Activated CD8-positive, alpha-beta T cell treated with anti-CD3 and anti-CD28 coated beads for 36 hours (primary cell): ENCODE results near the gene CRYZL1. TPM values are rescaled to one million over a fixed set of nuclear protein-coding genes. Genes with fewer than 3 reads are reported as not detected.

ENCODE experiments used
- ATAC-seq: fragments of 200-7000 bp; cut with Tn5 transposase; one replicate; pipeline ENCODE4 v1.10.0; 2021; ENCODE audit warnings: mild to moderate bottlenecking, moderate library complexity
- CTCF ChIA-PET: fragments of 350-600 bp; sonication (Branson Sonifier 250); formaldehyde crosslinking; loops from one replicate; lab custom pipeline; 2021; ENCODE audit warnings: antibody characterized with exemption; lab: Charles Lee
- POLR2A ChIA-PET: fragments of 350-600 bp; sonication (Branson Sonifier 250); formaldehyde crosslinking; loops from one replicate; lab custom pipeline; 2021; ENCODE audit warnings: antibody characterized with exemption; lab: Charles Lee
- DNase-seq: peaks from one replicate; pipeline ENCODE4 v3.0.0-alpha.2; 2020
- H3K27ac Mint-ChIP-seq: one replicate; pipeline ENCODE4 v1.8.0; 2021; ENCODE audit warnings: mild to moderate bottlenecking, mixed read lengths
- H3K27me3 Mint-ChIP-seq: one replicate; pipeline ENCODE4 v1.8.0; 2021; ENCODE audit warnings: mixed read lengths
- H3K36me3 Mint-ChIP-seq: one replicate; pipeline ENCODE4 v1.8.0; 2021; ENCODE audit warnings: low read depth, mixed read lengths
- H3K4me1 Mint-ChIP-seq: one replicate; pipeline ENCODE4 v1.8.0; 2021; ENCODE audit warnings: low read depth, mixed read lengths
- H3K4me3 Mint-ChIP-seq: one replicate; pipeline ENCODE4 v1.8.0; 2021; ENCODE audit warnings: mild to moderate bottlenecking, moderate library complexity, mixed read lengths
- H3K9me3 Mint-ChIP-seq: one replicate; pipeline ENCODE4 v1.8.0; 2021; ENCODE audit warnings: mixed read lengths
- intact Hi-C: fragments of 100-400 bp; cut with micrococcal nuclease; formaldehyde crosslinking; loops from one replicate; pipeline ENCODE4 v1.10.0; 2022
- total RNA-seq, 2 experiments: library from RNA; stranded (reverse); gene quantifications; one replicate each; pipeline ENCODE4 v1.2.3, GENCODE V29; 2021
- TF ChIP-seq, protein P1 (sequence below): fragments of 200-600 bp; IDR thresholded peaks from one replicate; pipeline ENCODE4 v1.8.0; 2022; ENCODE audit warnings: antibody characterized with exemption, mild to moderate bottlenecking

Gene CRYZL1
- total RNA-seq, 2 experiments from 2014 or later: 30.1 to 33.2 TPM

DNA sequence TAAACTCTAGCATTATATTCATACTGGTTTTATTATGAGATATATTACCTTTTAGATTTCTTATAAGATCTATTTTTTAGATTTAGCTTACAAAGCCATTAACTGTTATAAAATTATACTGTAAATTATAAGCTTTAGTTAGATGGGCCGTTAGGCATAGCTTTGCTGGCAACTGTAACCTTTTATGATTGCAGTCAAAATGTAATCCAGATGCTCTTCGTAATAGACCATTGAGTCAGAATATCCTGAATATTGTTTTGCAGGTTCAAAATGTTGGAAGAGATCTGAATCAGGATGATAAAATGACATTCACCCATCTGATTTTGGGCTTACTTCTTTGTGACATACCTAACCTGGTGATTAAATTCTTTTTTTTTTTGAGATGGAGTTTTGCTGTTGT is 21.7 kb upstream of the CRYZL1 start:
- H3K4me3 Mint-ChIP-seq: no peak overlapping the region
- CTCF ChIA-PET: interaction anchor here (0.9 kb wide), 1 partner anchor 218 kb away, joined by 3 read pairs; no protein-coding TSS in a partner anchor
- H3K4me1 Mint-ChIP-seq: no peaks in the 10 kb centered on the region
- intact Hi-C loops: no loop called here
- H3K27me3 Mint-ChIP-seq: peaks cover 2% of the 10 kb centered on the region
- DNase-seq (no peak), ATAC-seq (no peak)
- POLR2A ChIA-PET: no interaction called here
- H3K9me3 Mint-ChIP-seq: no peaks in the 10 kb centered on the region
- TF ChIP-seq, protein P1, sequence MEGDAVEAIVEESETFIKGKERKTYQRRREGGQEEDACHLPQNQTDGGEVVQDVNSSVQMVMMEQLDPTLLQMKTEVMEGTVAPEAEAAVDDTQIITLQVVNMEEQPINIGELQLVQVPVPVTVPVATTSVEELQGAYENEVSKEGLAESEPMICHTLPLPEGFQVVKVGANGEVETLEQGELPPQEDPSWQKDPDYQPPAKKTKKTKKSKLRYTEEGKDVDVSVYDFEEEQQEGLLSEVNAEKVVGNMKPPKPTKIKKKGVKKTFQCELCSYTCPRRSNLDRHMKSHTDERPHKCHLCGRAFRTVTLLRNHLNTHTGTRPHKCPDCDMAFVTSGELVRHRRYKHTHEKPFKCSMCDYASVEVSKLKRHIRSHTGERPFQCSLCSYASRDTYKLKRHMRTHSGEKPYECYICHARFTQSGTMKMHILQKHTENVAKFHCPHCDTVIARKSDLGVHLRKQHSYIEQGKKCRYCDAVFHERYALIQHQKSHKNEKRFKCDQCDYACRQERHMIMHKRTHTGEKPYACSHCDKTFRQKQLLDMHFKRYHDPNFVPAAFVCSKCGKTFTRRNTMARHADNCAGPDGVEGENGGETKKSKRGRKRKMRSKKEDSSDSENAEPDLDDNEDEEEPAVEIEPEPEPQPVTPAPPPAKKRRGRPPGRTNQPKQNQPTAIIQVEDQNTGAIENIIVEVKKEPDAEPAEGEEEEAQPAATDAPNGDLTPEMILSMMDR: no peak
- no peak overlapping the region for H3K27ac Mint-ChIP-seq
- H3K36me3 Mint-ChIP-seq: no peaks in the 10 kb centered on the region

DNA sequence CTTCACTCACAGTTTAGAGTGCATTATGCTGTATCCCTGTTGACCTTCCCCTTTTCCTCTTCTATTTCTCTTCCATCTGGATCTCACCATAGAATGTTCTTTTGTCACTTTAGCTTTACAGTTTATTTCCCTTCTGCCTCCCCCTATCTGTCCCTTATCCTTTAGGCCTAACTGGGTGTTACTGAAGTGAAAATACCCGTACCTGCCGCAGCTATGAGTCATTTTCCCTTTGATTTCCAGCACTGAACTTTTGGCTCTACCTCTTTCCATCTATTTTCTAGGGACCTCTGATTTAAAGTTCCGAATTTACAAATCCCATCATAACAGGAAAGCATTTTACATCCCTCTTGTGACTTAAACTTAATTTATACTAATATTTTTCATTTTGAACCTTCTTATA is 20.5 kb upstream of the CRYZL1 start:
- Mint-ChIP-seq H3K4me3 (no peak overlapping the region), H3K9me3 (no peaks in the 10 kb centered on the region), H3K36me3 (no peaks in the 10 kb centered on the region), H3K4me1 (peaks cover 2% of the 10 kb centered on the region), H3K27ac (no peak overlapping the region), H3K27me3 (peaks cover 4% of the 10 kb centered on the region)
- ChIA-PET POLR2A (no interaction called here), CTCF (interaction anchor here (0.6 kb wide), 1 partner anchor 12 kb away, joined by 3 read pairs; no protein-coding TSS in a partner anchor)
- TF ChIP-seq, protein P1: no peak
- ATAC-seq: no peak
- no peak for DNase-seq
- intact Hi-C loops: no loop called here

DNA sequence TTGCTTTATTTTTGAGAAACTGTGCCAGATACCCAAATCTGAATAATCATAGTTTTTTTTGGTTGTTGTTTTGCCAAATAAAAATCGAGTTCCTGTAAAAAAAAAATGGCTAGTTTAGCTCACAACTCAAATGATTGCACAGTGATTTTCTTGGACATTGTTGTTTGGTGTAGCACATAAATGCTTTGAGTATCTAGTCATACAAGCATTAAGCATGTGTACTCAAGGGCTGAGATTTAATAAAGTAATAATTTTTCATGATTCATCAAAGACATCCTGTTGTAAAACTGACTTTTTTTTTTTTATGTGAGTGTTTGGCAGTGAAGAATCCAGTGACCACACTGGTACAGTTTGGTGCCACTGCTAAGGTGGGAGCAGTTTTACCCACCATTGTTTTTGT is 19.6 kb upstream of the CRYZL1 start:
- Mint-ChIP-seq H3K27me3 (peaks cover 4% of the 10 kb centered on the region), H3K9me3 (no peaks in the 10 kb centered on the region), H3K27ac (no peak overlapping the region), H3K4me1 (peaks cover 2% of the 10 kb centered on the region), H3K4me3 (no peak overlapping the region), H3K36me3 (no peaks in the 10 kb centered on the region)
- no peak for ATAC-seq
- ChIA-PET CTCF (no interaction called here), POLR2A (no interaction called here)
- DNase-seq: no peak
- TF ChIP-seq, protein P1: no peak
- intact Hi-C loops: no loop called here

DNA sequence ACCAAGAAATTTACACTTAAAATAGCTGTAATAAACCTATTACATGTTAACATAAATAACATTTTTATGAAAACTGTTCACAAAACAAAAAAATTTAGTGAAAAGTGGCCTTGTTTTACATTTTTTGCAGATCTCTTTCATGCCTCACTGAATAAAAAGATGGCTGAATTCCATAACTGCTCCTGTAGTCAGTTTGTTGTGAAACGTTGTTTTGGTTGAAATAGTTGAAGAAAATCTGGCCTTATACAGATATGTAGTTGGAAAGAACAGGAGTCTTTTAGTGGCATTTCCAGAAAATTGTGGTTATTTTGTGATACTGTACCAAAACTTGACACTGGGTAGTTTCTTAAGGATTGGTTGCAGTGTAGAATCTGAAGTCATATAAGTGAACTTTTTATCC is 18.9 kb upstream of the CRYZL1 start:
- DNase-seq (no peak), ATAC-seq (no peak)
- Mint-ChIP-seq H3K36me3 (no peaks in the 10 kb centered on the region), H3K4me3 (no peak overlapping the region), H3K27me3 (peaks cover 4% of the 10 kb centered on the region), H3K4me1 (peaks cover 2% of the 10 kb centered on the region), H3K9me3 (no peaks in the 10 kb centered on the region), H3K27ac (no peak overlapping the region)
- TF ChIP-seq, protein P1: no peak
- POLR2A ChIA-PET: no interaction called here
- intact Hi-C loops: no loop called here
- CTCF ChIA-PET: no interaction called here

DNA sequence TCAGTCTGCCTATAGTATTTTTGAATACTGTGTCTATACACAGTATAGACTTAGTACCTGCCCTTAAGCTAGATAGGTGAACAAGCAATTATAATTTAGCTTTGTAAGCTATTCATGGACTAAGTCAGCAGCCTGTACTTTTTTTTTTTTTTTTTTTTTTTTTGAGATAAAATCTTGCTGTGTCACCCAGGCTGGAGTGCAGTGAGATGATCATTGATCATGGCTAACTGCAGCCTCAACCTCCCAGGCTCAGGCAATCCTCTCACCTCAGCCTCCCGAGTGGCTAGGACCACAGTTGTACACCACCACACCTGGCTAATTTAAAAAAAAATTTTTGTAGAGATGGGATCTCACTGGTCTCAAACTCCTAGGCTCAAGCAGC is 18.0 kb upstream of the CRYZL1 start:
- H3K27ac Mint-ChIP-seq: no peak overlapping the region
- CTCF ChIA-PET: no interaction called here
- intact Hi-C loops: no loop called here
- TF ChIP-seq, protein P1: no peak
- peaks cover 2% of the 10 kb centered on the region for H3K4me1 Mint-ChIP-seq
- no peak overlapping the region for H3K4me3 Mint-ChIP-seq
- ATAC-seq (no peak), DNase-seq (no peak)
- POLR2A ChIA-PET: no interaction called here
- H3K27me3 Mint-ChIP-seq: peaks cover 4% of the 10 kb centered on the region
- H3K9me3 Mint-ChIP-seq: no peaks in the 10 kb centered on the region
- H3K36me3 Mint-ChIP-seq: no peaks in the 10 kb centered on the region
